Umbilical cord (tissue), 2 donors: ENCODE data around the gene CCM2L. TPM values are rescaled to one million over a fixed set of nuclear protein-coding genes. Genes with fewer than 3 reads are reported as not detected.
A peak's percentile ranks its signal among the peaks of the same experiment; 100 is the strongest.

Experiments used
- DNase-seq: peaks from one replicate; pipeline ENCODE4 v3.0.0-alpha.2; 2015; ENCODE audit warnings: low spot score
- total RNA-seq: library from RNA; depleted of rRNA; stranded (reverse); fragments of >200 nt; gene quantifications from one replicate; pipeline ENCODE4 v1.2.3, GENCODE V29; 2014; ENCODE audit warnings: low replicate concordance; ENCODE audit not compliant: insufficient read depth

The CCM2L gene
- total RNA-seq, 1 donor from 2014 or later, result 7.9 TPM

DNA sequence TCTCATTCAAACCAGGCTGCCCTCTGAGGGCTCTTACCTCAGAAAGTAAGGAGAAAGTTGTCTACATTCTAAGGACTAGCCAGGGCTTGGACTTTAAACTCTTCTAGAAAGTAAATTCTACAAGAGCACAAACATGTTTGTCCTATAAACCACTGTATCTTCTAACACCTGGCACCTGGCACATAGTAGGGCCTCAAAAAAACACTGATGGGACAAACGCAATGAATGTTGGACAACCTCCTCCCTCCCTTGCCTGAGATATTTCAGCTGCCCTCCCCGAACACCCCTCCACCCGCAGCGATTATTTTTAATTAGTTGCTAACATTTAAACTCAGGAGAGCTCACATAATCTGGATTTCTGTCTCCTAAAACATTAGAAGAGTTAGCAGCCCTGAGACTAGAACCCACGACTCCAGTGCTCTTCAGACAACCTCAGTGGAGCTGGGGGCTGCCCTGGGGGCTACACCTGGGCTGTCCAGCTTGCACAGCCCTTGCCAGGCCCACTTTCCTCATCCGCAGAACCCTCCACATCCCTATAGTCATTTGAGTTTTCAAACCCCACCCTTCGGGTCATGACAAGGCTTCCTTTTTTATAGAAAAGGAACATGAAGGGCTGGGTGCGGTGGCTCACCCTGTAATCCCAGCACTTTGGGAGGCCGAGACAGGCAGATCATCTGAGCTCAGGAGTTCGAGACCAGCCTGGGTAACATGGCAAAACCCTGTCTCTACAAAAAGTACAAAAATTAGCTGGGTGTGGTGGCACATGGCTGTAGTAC lies 46.7 kb downstream of the CCM2L start:
- DNase-seq, result no peak

DNA sequence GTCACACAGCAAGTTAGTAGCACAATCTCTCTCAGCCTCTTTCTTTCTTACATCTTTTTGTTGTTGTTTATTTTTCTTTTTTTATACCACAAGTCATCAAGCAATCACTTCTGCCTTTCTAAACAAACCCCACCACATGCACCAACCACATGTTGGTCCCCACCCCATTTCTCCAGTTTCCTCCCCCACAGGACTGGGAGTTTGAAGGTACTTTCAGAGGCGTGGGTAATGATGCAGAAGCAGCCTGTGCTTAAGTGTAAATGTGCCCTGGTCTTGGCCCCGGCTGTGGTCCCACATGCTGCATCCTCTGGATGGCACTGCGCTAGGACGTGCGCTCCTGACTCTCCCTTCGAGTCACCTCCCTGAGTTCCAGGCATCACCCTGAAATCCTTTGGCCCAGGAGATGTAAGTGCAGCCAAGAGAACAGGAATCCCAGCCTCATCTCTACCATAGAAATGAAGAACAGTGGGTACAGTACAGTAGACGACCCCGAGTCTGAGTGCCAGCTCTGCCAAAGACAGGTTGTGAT lies 47.5 kb downstream of the CCM2L start:
- DNase-seq, result no peak

DNA sequence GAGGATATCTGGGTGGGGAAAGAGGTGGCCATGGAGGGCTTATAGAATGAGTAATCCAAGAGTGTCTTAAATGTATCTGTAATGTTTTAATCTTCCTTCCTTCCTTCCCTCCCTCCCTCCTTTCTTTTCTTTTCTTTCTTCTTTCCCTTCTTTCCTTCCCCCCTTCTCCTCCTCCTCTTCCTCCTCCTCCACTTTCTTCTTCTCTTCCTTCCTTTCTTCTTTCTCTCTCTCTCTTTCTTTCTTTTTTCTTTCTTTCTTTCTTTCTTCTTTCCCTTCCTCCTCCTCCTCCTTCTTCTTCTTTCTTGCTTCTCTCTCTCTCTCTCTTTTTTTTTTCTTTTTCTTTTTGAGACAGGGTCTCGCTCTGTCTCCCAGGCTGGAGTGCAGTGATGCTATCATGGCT lies 49.0 kb downstream of the CCM2L start:
- DNase-seq, result no peak

DNA sequence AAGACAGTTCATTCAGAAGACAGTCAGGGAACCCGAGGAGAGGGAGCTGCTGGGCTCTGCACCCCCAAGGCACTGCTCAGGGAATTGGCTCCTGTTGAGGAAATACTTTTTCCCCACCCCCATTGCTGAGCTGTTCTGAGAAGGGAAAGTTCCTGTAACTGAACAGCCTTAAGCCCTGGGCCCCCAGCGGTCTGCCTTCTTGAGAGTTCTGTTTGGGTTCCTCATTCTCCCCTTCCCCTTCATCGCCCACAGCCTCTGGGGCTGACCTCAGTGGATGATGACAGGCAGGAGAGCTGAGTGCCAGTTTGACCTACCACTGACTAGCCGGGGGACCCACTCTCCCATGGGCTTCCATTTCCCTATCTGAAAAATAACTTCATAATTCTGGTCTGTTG lies 52.5 kb downstream of the CCM2L start:
- DNase-seq, result peak; percentile 62

DNA sequence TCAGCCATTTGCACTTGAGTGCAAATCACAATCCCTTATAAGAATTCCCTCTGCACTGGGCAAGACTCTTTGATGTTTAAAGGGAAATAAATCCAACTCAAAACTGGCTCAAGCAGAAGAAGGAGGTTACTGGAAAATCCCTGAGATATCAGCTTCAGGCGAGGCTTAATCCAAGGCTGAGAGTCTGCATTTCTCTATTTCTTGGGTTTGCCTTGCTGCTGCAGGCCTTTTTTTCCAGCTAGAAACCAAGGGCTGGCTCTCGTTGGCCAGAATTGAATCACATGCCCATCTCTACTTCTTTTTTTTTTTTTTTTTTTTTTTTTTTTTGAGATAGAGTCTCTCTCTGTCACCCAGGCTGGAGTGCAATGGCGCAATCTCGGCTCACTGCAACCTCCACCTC lies 53.5 kb downstream of the CCM2L start:
- DNase-seq, result peak; percentile 90

DNA sequence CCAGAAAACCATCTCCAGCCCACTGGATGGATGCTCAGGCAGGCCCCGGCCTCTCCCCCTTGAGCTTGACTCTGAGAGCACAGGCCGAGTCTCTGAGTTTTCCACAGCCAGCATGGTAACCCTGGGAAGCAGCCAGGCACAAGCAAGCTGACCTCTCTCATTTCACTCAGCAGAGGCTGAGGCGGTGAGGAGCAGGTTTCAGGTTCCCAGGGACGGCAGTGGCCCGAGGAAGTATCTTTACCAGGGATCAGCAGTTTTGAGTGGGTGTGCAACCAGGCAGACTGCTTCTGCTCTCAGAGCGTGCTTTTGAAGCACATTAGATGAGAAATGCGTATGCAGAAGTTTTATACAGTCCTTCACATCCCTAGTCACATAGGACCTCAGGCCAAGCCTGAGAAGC lies 54.4 kb downstream of the CCM2L start:
- DNase-seq, result no peak

DNA sequence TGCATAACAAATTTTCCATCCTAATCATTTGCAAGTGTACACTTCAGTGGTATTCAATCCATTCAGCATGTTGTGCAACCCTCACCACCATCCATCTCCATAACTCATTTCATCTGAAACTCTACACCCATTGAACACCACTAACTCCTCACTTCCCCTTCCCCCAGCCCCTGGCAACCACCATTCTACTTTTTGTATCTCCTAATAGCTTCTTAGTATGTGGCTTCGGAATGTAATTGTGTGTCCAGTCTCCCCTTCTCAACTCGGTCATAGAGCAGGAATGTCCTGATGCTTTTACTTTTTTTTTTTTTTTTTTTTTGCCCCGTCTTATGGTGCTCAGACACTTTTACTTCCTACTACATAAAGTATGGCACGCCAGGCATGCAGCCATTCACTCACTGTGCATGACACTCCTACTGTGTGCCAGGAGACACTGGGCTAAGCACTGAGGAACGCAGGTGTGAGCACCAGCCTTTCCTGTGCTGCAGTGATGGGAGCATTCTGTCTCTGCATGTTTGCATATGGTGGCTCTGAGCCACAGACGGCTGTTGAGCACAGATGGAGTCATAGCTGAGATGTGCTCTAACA lies 57.1 kb downstream of the CCM2L start:
- DNase-seq, result no peak

DNA sequence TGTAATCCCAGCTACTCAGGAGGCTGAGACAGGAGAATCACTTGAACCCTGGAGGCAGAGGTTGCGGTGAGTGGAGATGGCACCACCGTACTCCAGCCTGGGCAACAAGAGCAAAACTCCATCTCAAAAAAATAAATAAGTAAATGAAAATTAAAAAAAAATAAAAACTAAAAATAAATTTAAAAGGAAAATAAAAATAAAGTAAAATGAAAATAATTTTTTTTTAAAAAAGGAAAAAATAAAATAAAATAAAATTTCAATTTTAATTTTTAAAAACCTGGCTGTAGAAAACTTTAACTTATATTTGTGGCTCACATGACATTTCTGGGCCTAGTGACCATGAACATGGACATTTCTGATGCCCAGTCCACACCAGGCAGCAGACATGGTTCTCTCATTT lies 57.9 kb downstream of the CCM2L start:
- DNase-seq, result no peak

DNA sequence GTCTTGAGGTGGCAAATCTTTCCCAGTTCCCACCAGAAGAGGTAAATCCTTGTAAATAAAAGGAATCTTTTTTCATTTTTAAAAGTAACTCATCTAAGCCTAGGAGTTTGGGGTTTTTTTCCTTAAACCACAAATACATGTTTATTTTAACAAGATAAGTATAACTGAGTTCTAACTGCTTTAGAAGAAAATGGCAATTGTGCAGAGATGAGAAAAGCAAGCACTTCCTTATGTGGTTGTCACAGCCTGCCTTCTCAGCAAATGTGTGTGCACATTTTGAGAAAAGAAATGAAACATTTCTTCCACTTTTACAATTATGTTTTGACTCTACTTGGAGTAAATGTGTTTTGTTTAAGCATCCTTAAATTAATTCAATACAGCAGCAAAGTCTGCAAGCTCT lies 59.5 kb downstream of the CCM2L start:
- no peak for DNase-seq

DNA sequence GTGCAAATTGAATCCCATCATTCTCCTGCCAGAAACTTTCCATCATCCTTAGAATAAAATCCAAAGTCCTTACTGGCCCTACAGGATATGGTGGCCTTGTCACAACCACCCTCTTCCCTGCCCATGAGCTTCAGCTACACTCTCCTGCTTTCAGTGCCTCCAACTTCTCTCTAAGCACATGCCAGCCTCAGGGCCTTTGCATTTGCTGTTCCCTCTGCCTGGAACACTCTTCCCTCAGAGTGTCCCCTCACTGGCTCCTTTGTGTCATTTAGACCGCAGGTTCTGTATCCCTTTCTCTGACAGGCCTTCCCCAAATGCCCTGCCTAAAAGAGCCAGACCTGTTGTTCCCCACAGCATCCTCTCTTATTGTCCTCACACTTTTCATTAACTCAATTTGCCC lies 60.0 kb downstream of the CCM2L start:
- DNase-seq, result no peak

DNA sequence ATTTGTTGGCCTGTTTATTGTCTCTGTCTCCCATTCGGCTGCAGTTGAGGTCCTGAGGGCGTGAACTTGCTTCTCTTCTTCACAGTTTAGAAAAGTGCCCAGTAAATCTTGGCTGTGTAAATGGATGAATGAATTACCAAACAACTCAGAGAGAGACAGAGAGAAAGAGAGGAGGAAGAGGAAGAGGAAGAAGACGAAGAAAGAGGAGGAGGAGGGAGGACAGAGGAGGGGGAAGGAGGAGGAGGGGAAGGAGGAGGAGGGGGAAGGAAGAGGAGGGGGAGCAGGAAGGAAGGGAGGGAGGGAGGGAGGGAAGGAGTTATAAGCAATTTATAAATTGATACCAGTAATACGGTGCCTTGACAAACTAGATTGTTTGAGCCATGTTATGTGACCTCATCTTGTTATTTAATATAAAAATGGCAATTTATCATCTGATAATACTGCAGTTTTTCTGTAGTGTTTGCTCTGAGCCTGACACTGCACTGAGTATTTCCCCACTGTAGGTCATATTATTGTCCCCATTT lies 60.5 kb downstream of the CCM2L start:
- no peak for DNase-seq

DNA sequence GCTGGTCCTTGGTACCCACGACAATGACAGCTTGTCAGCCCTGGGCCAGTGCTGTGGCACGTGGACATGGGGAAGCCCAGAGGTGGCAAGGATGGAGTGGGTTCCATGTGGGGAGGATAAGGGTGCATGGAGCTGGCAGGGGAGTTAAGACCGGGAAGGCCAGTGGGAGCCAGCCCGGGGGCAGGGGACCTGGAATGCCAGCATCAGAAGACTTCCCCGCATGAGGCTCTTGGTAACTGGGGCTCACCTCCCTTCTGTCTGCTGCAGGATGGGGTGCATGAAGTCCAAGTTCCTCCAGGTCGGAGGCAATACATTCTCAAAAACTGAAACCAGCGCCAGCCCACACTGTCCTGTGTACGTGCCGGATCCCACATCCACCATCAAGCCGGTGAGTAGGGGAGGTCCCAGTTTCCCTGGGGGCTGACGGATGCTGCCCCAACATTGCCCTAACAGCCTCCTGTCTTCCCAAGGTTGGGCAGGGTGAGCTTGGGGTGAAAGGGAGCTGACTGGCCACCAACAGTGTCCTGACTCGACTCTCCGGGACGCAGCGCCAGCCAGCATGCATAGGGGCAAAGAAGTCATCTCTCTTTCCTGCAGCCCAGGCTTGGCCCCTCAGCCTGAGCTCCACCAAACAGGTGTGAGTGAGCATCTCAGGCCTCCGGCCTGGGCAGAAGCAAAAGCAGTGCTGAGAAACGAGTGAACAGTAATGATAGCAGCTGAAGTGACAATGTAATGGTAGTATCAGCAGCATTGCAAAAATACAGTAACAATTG lies 61.3 kb downstream of the CCM2L start:
- DNase-seq, result no peak

DNA sequence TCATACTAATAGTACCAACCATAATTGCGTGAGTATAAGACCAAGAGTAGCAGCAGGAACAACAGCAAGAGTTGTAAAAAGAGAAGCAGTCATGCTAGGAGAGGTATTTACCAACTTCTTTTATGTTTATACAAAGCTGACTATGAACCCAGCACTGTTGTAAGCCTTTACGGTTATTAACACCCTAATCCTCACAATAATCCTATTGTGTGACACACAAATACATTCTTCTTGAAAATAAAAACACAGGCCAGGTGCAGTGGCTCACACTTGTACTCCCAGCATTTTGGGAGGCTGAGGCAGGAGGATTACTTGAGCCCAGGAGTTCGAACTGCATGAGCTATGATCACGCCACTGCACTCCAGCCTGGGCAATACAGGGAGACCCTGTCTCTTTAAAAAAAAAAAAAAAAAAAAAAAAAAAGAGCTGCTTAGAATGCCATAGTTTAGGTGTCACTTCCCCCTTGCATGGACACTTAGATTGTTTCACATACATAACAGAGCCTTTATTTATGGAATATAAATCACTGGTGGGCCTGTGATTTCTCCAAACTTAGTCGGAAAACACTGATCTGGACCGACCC lies 62.0 kb downstream of the CCM2L start:
- DNase-seq, result no peak

DNA sequence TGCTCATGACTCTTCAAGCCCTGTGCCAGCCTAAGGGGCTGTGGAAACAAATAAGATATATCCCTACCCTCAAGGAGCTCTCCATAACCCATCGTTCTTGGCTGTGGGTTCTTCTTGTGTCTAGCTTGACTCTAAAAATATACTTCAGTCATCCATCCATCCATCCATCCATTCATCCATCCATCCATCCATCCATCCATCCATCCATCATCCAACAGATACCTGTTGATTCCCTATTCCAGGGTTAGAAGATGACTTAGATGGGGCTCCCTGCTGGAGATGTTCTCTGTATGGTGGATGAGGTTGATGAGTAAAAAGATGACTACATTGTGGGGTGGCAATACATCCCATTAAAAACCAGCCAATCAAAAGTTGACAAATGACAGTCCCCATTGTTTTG lies 65.3 kb downstream of the CCM2L start:
- DNase-seq, result no peak

DNA sequence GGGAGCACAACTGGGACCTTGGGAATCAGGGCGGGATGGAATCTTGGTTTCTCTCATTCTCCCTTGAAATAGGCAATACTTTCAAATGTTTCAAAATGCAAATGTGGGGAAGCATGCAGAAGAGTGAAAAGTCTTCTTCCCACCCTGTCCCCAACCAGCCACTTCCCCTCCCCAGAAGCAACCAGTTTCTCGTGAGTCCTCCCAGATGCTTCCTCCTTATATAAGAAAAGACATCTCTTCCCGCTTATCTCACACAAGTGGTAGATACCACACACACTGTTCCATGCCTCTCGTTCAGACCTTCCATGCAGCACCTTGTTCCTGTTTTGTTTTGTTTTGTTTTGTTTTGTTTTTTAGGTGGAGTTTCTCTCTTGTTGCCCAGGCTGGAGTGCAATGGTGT lies 67.0 kb downstream of the CCM2L start:
- no peak for DNase-seq

DNA sequence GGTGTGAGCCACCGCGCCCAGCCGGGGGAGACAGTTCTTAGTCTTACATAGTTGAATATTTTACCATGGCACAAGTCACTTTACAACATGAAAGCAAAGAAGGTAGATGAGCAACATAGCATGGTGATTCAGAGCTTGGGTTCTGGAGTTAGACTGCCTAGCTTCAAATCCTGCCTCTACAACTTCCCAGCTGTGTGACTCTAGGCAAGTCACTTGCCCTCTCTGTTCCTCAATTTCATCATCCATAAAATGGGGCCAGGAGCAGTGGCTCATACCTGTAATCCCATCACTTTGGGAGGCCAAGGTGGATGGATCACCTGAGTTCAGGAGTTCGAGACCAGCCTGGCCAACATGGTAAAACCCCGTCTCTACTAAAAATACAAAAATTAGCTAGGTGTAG lies 68.1 kb downstream of the CCM2L start:
- no peak for DNase-seq

DNA sequence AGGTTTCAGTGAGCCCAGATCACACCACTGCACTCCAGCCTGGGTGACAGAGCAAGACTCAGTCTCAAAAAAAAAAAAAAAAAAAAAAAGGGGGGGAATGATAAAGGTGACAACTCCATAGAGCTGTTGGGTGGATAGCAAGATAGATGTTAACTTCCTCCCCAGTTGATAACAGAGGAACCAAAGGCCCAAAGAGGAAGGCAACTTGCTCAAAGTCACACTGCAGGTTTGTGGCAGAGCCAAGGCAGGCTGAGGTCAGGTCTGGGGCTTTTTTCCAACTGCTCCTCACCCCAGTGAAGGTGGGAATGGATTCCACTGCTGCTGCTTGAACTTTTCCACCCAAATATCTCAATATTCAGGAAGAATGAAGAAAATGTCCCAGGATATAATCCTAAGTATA lies 68.6 kb downstream of the CCM2L start:
- no peak for DNase-seq

DNA sequence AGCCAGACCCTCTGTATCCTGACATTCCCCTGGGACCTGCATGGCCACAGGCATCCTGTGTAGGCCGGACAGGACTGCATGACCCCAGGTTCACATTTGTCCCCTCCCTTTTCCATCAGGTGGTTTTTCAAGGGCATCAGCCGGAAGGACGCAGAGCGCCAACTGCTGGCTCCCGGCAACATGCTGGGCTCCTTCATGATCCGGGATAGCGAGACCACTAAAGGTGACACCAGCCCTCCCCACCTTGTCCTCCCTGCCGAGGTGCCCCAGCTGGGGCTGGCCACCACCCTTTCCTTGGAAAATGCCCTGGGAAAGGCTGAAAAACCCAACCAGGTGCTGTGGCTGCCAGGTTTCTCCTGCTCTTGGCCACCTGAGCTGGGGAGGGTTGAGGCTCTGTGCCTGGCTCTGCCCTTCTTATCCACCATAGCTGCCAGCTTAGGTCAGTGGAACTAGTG lies 69.4 kb downstream of the CCM2L start:
- DNase-seq, result no peak

DNA sequence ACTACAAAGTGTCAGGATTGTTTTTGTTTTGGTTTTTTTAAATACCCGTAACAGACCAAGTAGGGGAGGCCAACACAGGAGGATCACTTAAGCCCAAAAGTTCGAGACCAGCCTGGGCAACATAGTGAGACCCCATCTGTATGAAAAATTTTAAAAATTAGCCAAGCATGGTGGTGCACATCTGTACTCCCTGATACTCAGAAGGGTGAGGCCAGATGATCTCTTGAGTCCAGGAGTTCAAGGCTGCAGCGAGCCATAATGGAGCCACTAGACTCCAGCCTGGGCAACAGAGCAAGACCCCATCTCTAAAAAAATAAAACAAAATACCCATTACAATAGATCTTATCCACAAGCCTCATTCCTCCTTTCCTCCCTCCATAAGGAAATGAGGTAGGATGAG lies 70.5 kb downstream of the CCM2L start:
- no peak for DNase-seq
